Measurements from ENCODE around the gene ANKRD11.

The ANKRD11 gene

DNA sequence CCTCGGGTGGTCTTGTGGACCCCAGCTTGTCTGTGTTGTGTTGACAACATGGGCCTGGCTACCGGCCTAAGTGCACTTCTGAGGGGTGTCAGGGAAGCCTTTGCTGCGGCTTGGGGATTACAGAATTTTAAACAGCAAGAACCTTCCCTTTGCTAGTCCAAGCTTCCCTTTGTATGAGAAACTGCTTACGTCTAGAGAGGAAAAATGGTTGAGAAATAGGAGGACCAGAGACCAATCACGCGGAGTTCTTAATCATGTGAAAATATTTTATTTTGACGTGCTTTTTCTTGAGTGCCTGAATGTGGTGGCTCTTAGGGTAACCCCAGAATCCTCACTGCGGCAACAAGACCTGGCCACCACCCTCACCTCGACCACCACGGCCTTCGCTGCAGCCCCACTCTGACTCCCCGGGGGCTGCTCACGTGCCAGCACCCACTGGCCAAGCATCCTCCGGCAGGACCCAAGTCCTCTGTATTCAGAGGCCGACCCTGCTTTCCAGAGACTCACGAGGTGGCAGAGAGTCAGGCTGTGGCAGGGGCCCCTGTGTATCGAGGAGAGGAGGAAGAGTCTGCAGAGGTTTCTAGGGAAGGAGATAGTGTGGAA lies 191.6 kb downstream of the ANKRD11 start:
- Histone ChIP-seq H3K27me3 (ENCODE audit: insufficient read depth, low read depth) (no peaks in the 10 kb centered on the region), H3K4me2 (no peak overlapping the region), H4K20me1 (ENCODE audit: insufficient read depth) (peaks cover 12% of the 10 kb centered on the region; the same call in 1 of the 2 replicates), H3K36me3 (ENCODE audit: insufficient read depth) (no peaks in the 10 kb centered on the region), H3K9ac (no peak overlapping the region), H3K27ac (no peak overlapping the region), H2AFZ (ENCODE audit: low read depth) (no peak overlapping the region), H3K4me1 (ENCODE audit: low read depth, poor library complexity, severe bottlenecking) (peaks cover 10% of the 10 kb centered on the region), H3K79me2 (ENCODE audit: insufficient read depth, low read depth) (peaks cover 78% of the 10 kb centered on the region), H3K4me3 (IDR thresholded peaks at IDR 0.05; ENCODE audit: insufficient read depth, low read depth, low read length) (no peak overlapping the region)
- TF ChIP-seq, protein P1, sequence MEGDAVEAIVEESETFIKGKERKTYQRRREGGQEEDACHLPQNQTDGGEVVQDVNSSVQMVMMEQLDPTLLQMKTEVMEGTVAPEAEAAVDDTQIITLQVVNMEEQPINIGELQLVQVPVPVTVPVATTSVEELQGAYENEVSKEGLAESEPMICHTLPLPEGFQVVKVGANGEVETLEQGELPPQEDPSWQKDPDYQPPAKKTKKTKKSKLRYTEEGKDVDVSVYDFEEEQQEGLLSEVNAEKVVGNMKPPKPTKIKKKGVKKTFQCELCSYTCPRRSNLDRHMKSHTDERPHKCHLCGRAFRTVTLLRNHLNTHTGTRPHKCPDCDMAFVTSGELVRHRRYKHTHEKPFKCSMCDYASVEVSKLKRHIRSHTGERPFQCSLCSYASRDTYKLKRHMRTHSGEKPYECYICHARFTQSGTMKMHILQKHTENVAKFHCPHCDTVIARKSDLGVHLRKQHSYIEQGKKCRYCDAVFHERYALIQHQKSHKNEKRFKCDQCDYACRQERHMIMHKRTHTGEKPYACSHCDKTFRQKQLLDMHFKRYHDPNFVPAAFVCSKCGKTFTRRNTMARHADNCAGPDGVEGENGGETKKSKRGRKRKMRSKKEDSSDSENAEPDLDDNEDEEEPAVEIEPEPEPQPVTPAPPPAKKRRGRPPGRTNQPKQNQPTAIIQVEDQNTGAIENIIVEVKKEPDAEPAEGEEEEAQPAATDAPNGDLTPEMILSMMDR (conservative IDR thresholded peaks at IDR 0.05; ENCODE audit: low read depth, low read length), result no peak

DNA sequence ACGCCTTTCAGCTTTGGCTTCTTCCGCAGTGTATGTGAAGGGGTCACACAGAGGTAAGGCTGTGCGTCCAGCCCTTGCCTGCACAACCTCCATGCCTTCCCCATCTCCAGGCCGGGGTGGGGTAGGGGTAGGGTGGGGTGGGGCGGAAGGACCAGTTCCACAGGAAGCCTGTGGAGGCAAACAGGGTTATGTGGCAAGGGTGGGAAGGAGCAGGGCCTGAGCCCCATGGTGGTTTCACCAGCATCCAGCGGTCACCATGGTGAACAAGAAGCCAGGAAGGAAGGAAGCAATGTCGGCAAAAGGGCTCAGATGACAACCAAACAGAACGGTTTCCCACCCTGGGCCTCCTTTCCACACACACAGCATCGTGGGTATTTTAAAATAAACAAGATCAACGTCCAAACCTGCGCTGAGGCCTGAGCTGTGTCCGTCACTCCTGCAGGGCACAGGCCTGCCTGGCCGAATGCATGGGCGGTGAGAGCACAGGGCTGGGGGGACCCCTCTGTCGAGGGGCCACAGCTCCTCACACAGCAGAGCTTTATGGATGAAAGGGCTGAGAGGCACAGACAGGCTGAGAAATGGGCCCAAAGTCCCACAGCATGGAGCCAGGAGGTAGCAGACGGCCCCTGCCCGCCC lies 192.3 kb downstream of the ANKRD11 start:
- H3K36me3 ChIP-seq (ENCODE audit: insufficient read depth), result no peaks in the 10 kb centered on the region
- H3K4me1 ChIP-seq (ENCODE audit: low read depth, poor library complexity, severe bottlenecking), result peaks cover 10% of the 10 kb centered on the region
- TF ChIP-seq, protein P1 (conservative IDR thresholded peaks at IDR 0.05; ENCODE audit: low read depth, low read length), result no peak
- no peak overlapping the region for H2AFZ ChIP-seq (ENCODE audit: low read depth)
- no peak overlapping the region for H3K27ac ChIP-seq
- no peak overlapping the region for H3K4me3 ChIP-seq (IDR thresholded peaks at IDR 0.05; ENCODE audit: insufficient read depth, low read depth, low read length)
- H4K20me1 ChIP-seq (ENCODE audit: insufficient read depth), result peaks cover 12% of the 10 kb centered on the region; the same call in 1 of the 2 replicates
- H3K4me2 ChIP-seq, result no peak overlapping the region
- no peaks in the 10 kb centered on the region for H3K27me3 ChIP-seq (ENCODE audit: insufficient read depth, low read depth)
- peaks cover 71% of the 10 kb centered on the region for H3K79me2 ChIP-seq (ENCODE audit: insufficient read depth, low read depth)
- H3K9ac ChIP-seq, result no peak overlapping the region

DNA sequence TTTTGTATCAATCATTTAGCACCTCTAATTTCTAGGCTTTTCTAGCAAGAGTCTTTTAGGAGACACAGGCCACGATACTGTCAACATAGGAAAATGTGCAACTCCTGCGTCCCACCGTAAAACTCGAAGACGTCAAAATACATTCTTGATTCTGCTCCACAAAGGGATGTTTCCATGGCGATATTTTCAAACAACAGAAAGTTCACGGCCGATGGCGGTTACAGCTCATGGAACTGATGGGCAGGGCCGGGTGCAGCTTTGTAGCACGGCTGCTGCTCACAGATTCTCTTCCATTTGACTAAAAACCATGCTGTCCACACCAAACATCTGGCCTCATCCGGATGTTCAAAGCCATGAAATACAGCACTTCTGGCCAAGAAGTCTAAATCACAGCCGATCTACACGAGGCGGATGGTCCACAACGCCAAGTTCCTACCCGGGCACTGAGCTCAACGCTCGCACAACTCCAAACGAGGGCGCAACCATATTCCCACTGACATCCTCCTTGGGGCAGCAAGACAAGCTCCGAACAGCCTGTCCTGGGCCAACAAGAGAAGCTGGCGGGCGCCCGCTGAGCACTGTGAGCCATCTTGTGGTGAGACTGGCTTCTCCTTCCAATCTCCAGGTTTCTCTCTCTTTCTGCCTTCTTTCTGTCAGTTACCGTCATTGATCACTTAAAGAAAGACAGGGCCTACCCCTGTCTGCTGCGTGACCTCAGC lies 193.0 kb downstream of the ANKRD11 start:
- Histone ChIP-seq H3K27me3 (ENCODE audit: insufficient read depth, low read depth) (no peaks in the 10 kb centered on the region), H3K4me3 (IDR thresholded peaks at IDR 0.05; ENCODE audit: insufficient read depth, low read depth, low read length) (no peak overlapping the region), H2AFZ (ENCODE audit: low read depth) (no peak overlapping the region), H3K9ac (no peak overlapping the region), H3K4me2 (no peak overlapping the region), H3K36me3 (ENCODE audit: insufficient read depth) (no peaks in the 10 kb centered on the region), H3K4me1 (ENCODE audit: low read depth, poor library complexity, severe bottlenecking) (peaks cover 10% of the 10 kb centered on the region), H3K79me2 (ENCODE audit: insufficient read depth, low read depth) (peaks cover 64% of the 10 kb centered on the region), H4K20me1 (ENCODE audit: insufficient read depth) (peaks cover 14% of the 10 kb centered on the region; the same call in 1 of the 2 replicates), H3K27ac (no peak overlapping the region)
- TF ChIP-seq, protein P1 (conservative IDR thresholded peaks at IDR 0.05; ENCODE audit: low read depth, low read length), result no peak

DNA sequence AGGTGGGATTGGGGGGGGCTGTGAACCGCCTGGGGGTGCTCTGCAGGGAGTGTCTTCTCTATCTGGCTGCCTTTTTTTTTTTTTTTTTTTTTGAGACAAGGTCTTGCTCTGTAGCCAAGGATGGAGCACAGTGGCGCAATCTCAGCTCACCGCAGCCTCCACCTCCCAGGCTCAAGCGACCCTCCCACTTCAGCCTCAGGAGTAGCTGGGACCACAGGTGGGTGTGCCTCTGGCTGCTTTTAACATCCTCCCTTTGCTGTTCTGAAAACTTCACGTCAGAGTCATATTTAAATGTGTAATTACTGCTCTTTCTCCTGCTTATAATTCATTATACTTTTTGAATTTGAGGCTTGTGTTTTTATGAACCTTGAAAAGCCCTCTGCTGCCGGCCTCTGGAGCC lies 194.4 kb downstream of the ANKRD11 start:
- Histone ChIP-seq H3K27ac (no peak overlapping the region), H4K20me1 (ENCODE audit: insufficient read depth) (peaks cover 11% of the 10 kb centered on the region; the same call in 1 of the 2 replicates)
- TF ChIP-seq, protein P1 (conservative IDR thresholded peaks at IDR 0.05; ENCODE audit: low read depth, low read length), result no peak

More for the DNA sequence above, 194.4 kb downstream of the ANKRD11 start:
- no peaks in the 10 kb centered on the region for H3K36me3 ChIP-seq (ENCODE audit: insufficient read depth)
- no peak overlapping the region for H2AFZ ChIP-seq (ENCODE audit: low read depth)
- no peak overlapping the region for H3K4me2 ChIP-seq
- H3K4me3 ChIP-seq (IDR thresholded peaks at IDR 0.05; ENCODE audit: insufficient read depth, low read depth, low read length), result no peak overlapping the region
- H3K79me2 ChIP-seq (ENCODE audit: insufficient read depth, low read depth), result peaks cover 52% of the 10 kb centered on the region
- H3K4me1 ChIP-seq (ENCODE audit: low read depth, poor library complexity, severe bottlenecking), result peaks cover 10% of the 10 kb centered on the region
- H3K27me3 ChIP-seq (ENCODE audit: insufficient read depth, low read depth), result no peaks in the 10 kb centered on the region
- no peak overlapping the region for H3K9ac ChIP-seq

Data from KMS-11 (cell line).